Omental fat pad (tissue), 4 donors: Measurements from ENCODE around the gene COL27A1. TPM values are rescaled to one million over a fixed set of nuclear protein-coding genes. Genes with fewer than 3 reads are reported as not detected.

Experiments used
- ATAC-seq: fragments of 150-250 bp; one replicate; pipeline ENCODE4 v1.9.1; 2016; ENCODE audit warnings: mild to moderate bottlenecking, moderate library complexity; ENCODE audit not compliant: low FRiP score
- DNase-seq: peaks from one replicate; pipeline ENCODE4 v3.0.0-alpha.2; 2019; ENCODE audit warnings: low spot score
- total RNA-seq, 4 donors: library from RNA; depleted of rRNA; stranded (reverse); fragments of >200 nt; gene quantifications; one replicate each; pipeline ENCODE4 v1.1.0, GENCODE V29; 2016
- TF ChIP-seq, protein P1 (sequence below), 3 donors: fragments of 450-650 bp; IDR thresholded peaks; one replicate each; pipeline ENCODE4 v1.5.1; 2016 to 2017; ENCODE audit warnings: antibody characterized with exemption in 3 of 3, mild to moderate bottlenecking in 3 of 3, moderate library complexity in 2 of 3

The COL27A1 gene
- total RNA-seq, 4 donors from 2014 or later = 4.9 to 78.9 (median 10.1) TPM

- ATAC-seq (no peak), DNase-seq (no peak)
- TF ChIP-seq, protein P1, sequence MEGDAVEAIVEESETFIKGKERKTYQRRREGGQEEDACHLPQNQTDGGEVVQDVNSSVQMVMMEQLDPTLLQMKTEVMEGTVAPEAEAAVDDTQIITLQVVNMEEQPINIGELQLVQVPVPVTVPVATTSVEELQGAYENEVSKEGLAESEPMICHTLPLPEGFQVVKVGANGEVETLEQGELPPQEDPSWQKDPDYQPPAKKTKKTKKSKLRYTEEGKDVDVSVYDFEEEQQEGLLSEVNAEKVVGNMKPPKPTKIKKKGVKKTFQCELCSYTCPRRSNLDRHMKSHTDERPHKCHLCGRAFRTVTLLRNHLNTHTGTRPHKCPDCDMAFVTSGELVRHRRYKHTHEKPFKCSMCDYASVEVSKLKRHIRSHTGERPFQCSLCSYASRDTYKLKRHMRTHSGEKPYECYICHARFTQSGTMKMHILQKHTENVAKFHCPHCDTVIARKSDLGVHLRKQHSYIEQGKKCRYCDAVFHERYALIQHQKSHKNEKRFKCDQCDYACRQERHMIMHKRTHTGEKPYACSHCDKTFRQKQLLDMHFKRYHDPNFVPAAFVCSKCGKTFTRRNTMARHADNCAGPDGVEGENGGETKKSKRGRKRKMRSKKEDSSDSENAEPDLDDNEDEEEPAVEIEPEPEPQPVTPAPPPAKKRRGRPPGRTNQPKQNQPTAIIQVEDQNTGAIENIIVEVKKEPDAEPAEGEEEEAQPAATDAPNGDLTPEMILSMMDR (IDR thresholded peaks at IDR 0.05) = no peak
Observed at GRCh38 chr9:114170771-114171461, 15.6 kb downstream of the COL27A1 start.

- DNase-seq = no peak
- TF ChIP-seq, protein P1 (IDR thresholded peaks at IDR 0.05) = no peak
Observed at GRCh38 chr9:114171500-114171899, 16.2 kb downstream of the COL27A1 start.

DNA sequence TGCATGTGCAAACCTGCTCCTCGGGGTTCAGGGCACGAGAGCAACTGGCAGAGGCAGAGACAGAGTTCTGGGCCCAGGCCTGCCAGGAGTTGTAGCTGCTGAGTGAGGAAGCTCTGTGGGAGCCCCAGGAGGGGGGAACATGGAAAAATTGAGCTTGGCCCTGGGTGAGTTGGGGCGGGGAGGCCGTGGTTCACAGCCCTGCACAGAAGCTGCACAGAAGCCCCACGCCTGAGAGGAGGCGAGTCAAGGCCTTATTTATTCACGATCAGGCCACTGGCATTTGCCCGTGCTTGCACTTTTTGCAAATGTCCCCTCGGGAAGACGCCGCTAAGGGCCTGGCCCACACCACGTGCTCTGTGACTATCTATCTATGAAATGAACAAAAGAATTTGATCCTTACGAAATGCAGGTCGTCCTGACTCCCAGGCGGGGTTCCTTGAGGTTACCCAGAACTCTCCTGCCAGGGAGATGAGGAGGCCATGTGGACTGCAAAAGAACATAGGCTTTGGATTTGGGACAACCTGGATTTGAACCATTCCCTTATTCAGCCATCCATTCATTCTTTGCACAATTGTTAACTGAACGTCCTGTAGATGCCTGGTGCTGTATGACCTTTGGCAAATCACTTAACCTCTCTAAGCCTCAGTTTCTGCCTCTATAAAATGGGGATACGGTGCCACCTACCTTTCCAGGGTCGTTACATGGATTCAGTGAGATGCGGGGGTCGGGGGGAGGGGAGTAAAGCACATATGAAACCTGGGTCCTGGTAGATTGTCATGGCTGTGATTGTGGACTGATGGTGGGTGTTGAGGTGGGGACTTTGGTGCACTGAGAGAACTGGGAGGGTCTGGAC is 17.9 kb downstream of the COL27A1 start:
- DNase-seq (no peak), ATAC-seq (no peak)
- TF ChIP-seq, protein P1 (IDR thresholded peaks at IDR 0.05) = no peak

More at GRCh38 chr9:114171500-114171899, 16.2 kb downstream of the COL27A1 start:
- ATAC-seq = no peak

- ATAC-seq = no peak
- no peak for DNase-seq
- TF ChIP-seq, protein P1 (IDR thresholded peaks at IDR 0.05) = no peak
Observed at GRCh38 chr9:114174557-114174875, 19.2 kb downstream of the COL27A1 start.

DNA sequence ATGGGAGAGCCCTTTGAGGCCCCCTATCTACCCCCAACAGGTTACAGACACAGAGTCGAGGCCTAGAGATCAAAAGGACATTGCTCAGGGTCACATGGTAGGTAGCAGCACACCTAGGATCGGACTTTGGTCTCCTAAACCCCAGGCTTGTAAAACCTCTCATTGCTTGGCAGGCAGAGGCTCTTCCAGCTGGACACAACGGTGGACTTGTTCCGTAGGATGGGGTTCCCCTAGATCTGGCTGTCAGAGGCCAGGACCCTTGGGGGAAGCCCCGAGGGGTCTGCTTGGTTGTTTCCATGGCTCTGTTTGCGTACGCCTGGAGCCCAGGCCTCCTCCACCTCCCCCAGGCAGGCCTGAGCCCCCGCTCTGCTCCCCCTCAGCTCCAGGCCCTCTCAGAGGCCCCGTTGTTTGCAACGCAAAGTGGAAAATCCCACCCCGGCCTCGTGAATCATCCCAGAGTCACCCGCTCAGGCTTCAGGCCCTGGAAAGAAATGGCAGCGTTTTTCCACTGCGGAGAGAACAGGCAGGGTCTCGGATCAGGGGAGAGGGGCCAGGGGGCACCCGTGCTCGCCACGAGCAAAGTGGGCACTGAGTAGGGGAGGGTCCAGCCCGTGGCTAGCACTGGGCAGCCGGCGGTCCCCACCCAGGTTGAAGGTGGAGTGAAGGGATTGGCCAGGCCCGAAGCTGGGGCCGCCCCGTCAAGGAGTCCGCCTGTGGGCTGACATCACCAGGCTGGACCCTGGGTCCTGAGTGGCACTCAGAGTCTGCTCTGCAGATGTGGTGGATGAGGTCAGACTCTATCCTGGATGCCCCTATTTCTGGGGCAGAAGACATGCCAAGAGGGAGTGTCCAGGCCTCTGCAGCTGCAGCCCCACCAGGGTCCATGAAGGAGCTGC is 19.8 kb downstream of the COL27A1 start:
- TF ChIP-seq, protein P1 (IDR thresholded peaks at IDR 0.05) = no peak
- ATAC-seq (peak; percentile 52), DNase-seq (no peak)

DNA sequence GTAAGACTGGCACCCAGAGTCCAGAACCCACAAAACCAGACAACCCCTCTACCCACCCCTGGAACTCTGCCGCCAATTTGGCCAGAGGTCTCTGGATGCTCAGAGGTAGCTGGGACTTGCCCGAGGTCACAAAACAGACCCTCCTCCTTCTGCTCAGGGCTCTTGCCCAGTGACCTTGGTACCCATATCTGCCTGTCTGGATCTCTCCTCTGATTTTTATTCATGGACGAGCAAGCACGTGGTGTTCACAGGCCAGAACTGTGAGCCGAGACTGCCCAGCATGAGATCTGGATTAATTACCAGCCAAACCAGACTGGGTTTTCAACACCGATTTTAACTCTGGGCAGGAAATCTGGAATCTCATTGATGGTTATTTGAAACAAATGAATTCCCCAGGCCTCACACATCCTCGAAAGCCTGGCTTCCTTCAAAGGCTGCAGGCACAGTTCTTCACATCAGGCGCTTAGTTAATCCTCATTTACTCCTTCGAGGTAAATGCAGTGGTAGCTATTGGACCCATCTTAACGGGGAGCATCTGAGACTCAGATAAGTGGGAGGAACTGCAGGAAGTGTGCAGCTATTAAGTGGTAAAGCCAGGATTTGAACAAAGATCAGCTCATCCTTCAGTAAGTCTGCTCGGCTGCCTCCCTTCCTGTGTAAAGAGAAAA is 21.4 kb downstream of the COL27A1 start:
- DNase-seq = no peak
- ATAC-seq = no peak

More for the DNA sequence above, 21.4 kb downstream of the COL27A1 start:
- TF ChIP-seq, protein P1 (IDR thresholded peaks at IDR 0.05) = no peak
